Embryonic facial prominence (tissue), 1 donor: Measurements from ENCODE around the gene THBS4.

ENCODE experiments used
- DNase-seq: peaks from one replicate; pipeline ENCODE4 v3.0.0-alpha.2; 2016; ENCODE audit errors: extremely low spot score

The THBS4 gene

DNA sequence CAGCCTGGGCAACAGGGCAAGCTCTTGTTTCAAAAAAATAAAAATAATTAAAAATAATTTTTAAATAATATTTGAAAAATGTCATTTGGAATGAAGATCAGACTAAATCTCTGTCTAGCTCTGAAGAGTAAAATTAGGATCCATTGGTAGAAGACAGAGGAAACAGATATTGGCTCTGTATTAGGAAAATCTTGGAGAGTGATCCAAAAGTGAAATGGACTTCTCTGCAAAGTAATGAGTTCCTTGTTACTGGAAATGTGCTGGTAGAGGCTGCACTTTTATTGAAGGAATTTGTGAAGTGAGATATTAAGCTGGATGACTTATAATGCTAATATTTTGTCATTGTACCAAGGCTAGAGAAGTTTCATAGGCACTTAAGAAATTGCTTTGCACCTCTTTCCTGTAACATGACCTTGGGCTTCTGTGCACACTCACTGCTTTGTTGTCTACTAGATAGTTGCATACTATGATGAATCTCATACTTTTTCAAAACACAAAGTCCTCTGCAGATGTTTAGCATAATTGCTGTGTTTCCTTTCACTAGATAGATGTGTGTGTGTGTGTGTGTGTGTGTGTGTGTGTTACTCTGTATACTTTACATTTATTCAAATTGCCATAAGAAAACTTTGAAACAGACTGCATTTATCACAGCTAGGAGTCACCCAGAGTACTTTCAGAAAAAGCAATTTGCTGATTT, 13.1 kb downstream of the THBS4 start:
- no peak for DNase-seq

DNA sequence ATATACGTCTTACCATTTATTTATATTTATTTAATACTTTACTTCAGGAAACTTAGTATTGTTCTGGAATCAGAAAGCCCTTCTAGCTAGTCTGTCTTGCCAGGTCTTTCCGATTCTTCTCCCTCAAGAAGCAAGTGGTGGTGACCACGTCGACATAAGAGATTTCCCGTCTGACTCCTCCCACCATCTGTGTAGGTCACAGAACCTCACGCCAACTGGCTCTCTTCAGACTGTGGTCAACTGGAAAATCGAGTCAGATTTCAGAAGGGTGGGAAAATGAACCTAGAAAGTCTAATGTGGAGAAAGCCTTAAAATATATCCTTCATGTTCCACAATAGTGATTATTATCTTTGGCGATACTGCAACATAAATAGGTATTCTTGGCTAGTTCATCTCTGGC, 17.3 kb downstream of the THBS4 start:
- no peak for DNase-seq

DNA sequence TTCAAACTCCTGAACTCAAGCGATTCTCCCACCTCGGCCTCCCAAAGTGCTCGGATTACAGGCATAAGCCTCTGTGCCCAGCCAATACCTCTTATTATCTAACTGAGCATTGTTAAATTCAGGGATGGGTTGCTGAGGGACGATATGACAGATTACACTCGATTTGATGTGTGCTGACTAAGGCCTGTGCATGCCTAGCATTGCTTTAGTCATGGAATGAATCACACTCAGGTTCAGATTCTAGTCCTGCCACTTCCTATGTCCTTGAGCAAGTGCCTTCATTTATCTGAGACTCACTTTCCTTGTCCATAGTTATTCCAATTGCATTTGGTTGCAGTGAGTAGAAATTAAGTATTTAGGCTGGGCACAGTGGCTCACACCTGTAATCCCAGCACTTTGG, 19.5 kb downstream of the THBS4 start:
- no peak for DNase-seq

- DNase-seq: no peak
These were observed 20.5 kb downstream of the THBS4 start for GRCh38 chr5:80055491-80056170.

DNA sequence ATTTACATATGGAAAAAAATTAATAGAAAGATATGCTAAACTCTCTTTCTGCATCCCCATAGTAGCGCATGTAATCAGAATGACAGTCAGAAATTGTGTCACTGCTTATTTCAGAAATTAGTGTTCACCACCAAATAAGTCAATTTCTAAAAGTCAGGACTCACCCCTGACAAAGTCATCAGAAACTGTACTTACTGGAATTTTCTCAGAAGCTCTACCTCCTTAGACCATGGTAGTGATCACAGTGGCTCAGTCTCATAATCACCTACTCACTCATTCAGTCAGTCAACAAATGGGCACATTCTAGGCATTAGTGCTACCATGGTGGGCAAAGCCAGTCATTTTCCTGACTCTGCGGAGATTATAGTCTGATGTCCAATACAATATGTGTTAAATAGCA, 22.0 kb downstream of the THBS4 start:
- no peak for DNase-seq

- no peak for DNase-seq
These were observed 22.8 kb downstream of the THBS4 start for GRCh38 chr5:80057921-80058320.

- no peak for DNase-seq
These were observed 24.3 kb downstream of the THBS4 start for GRCh38 chr5:80059354-80059980.

DNA sequence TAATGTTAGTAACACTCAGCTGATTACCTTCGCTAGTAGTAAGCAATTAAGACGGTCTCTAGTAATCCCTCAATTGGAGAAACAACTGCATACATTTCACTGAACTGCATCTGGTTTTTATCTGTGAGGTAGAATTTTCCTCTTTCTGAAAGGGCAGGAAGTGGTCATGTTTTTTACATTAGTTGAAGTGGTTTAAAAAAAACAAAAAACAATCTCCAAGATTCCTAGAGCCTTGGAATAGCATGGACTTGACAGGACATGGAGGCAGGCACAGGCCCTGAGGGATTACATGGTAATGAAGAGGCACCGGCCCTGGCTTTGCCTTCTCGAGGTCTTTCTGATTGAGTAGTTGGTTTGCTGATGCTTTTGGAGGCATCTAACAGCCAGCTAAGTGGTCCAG, 25.8 kb downstream of the THBS4 start:
- DNase-seq: no peak

DNA sequence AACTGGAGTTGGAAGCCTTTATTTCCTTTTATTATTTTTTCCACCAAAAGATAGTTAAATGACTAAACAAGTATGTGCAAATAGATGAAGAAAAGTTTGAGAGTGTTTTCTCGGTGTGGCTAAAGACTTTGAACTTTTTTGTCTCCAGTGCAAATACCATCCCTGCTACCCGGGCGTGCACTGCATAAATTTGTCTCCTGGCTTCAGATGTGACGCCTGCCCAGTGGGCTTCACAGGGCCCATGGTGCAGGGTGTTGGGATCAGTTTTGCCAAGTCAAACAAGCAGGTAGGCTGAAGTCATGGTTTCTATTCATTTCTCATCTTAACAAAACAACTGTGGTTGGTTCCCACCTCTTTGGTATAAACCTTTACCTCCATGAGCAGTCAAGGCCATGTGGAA, 26.4 kb downstream of the THBS4 start:
- no peak for DNase-seq

DNA sequence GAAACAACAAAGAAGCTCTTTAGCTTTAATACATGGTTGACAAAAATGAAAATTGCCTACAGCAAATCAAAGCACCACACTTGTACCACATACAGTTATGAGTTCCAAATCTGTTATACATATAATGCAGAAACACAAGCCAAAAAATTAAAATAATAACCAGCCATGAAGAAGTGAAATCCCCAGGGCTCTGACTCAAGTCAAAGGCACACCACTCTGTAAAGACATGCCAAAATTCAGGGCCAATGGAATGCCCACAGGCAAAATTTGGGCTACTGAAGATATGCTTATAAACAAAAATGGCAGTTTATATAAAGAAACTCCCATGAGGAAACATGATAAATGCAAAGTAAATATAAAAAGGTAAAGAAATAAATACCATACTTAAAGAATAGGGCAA, 29.0 kb downstream of the THBS4 start:
- no peak for DNase-seq

DNA sequence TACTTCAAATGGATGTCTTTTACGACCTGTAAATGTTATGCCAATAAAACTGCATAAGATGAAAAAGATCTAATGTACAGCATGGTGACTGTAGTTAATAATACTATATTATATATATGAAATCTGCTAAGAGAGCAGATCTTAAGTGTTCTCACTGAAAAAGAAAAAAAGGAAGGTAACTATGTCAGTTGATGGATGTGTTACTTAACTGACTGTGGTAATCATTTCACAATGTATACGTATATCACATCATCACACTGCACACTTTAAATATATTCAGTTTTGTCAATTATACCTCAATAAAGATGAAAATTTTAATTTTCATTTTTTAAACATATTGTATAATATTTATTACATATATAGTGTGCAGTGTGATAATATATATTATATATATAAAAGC, 31.9 kb downstream of the THBS4 start:
- no peak for DNase-seq

- no peak for DNase-seq
These were observed 32.5 kb downstream of the THBS4 start for GRCh38 chr5:80067531-80068245.

GRCh38 chr5:80068246-80068636, 33.1 kb downstream of the THBS4 start:
- no peak for DNase-seq

- DNase-seq: no peak
These were observed 33.6 kb downstream of the THBS4 start for GRCh38 chr5:80068775-80069174.

GRCh38 chr5:80069251-80069800, 34.2 kb downstream of the THBS4 start:
- no peak for DNase-seq

DNA sequence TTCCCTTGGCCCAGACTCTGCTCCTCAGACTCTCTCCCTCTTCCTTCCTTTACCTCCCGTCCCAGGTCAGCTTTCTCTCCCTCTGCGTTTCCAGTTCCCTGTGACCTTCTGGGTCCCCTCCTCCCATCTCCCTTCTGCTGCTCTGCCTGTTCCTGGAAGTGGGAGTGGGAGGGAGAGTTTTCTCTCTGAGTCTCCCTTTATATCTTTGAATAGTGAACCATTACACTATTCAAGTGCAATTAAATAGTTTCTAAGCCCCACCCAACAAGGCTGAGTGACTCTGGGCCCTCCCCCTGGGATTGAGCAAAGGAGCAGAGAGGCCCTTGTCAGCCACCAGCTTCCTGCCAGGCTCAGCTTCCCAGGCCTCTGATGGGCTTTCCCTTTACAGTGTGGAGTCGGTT, 34.8 kb downstream of the THBS4 start:
- no peak for DNase-seq

DNA sequence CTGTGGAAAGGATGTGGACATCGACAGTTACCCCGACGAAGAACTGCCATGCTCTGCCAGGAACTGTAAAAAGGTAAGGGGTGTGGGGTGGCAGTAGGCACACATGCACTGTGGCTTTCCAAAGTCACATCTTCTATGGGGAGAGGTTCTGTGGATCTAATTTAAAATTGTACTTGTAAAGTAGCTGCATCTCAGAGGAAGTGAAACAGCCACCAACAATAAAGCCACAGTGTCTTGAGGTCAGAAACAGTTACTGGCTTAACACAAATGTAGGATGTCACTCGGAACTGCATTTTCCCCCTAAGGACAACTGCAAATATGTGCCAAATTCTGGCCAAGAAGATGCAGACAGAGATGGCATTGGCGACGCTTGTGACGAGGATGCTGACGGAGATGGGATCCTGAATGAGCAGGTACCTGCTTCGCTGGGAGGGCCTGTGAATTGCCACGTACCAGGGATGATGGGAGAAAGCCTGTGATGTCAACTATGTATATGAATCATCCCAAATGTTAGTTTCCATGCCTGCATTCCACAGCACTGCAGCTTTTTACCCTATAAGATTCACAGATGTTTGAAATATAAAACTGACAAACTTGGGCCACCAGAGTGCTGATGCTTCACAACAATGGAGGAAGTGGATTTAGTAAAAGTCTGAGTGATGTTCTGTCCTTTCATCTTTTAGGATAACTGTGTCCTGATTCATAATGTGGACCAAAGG, 35.3 kb downstream of the THBS4 start:
- DNase-seq: no peak

DNA sequence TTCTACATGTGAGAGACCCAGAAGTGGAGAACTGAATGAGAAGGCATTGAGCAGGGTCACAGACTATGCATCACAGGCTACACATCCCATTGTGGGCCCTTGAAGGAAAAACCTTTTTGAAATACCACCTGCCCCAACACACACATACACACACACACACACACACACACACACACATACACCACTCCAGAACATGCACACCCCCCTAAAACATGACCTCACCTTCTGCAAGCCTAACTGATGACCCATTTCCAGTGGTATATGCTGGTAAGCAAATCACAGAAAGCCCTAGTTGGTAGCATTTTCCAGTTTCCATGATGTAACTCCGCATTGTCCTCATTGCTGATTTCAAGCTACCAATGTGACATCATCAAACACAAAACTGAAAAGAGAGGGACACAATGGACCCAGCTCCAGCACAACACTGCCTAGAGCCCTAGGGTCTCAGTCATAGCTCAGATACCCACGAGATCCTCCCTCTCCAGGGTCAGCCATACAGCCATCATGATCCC, 36.4 kb downstream of the THBS4 start:
- DNase-seq: no peak

DNA sequence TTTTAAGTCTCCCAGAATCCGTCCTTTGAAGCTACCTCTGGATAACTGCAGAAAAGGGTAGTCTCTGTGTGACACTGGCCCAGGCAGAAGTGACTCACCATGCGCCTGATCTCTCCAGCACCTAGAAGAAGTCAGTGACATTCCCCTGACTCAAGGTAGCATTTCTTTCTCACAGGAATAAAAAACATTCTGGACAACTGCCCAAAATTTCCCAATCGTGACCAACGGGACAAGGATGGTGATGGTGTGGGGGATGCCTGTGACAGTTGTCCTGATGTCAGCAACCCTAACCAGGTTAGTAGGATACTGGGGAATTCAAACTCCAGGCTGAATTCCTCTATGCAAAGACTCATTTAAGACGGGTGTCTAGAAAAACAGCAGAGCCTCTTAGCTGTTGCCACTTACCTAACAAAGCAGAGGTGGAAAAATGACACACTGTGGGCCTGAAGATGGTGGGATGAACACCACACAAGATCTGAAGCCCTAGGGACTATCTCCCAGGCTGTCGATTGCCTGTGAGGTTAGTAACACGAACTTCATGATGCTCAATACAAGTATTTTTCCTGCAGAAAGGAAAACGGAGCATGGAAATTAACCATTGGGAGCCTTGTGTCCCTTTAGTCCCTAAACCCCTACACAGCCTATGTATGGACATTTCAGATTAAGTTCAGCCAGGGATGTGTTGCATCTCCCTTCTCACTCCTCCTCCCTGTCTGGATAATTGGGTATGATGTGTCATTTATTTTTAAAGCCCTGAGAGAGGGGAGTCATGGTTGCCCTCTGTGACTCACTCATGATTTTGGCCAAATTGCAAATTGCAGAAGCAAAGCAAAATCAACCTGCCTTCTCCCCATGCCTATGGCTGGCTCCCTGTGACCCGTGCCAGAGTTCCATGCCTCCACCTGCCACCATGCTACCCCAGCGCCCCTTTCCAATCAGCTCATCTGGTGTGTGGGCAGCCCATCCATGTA, 37.2 kb downstream of the THBS4 start:
- no peak for DNase-seq
